Type B pancreatic cell (in vitro differentiated cells): ENCODE results near the gene PTPRQ. TPM values are rescaled to one million over a fixed set of nuclear protein-coding genes. Genes with fewer than 3 reads are reported as not detected.

Experiments
- DNase-seq: peaks from one replicate; pipeline ENCODE4 v3.0.0; 2021; ENCODE audit warnings: mixed read lengths; ENCODE audit not compliant: unreplicated experiment; ENCODE audit errors: extremely low spot score
- H3K27ac Mint-ChIP-seq: 2 replicates; pipeline ENCODE4 v1.8.0; 2021; ENCODE audit warnings: mild to moderate bottlenecking, mixed read lengths
- H3K27me3 Mint-ChIP-seq: 2 replicates; pipeline ENCODE4 v1.8.0; 2021; ENCODE audit warnings: mixed read lengths
- H3K36me3 Mint-ChIP-seq: 2 replicates; pipeline ENCODE4 v1.8.0; 2021; ENCODE audit warnings: mixed read lengths
- H3K4me1 Mint-ChIP-seq: one replicate; pipeline ENCODE4 v1.8.0; 2021; ENCODE audit warnings: mixed read lengths; ENCODE audit not compliant: unreplicated experiment
- H3K4me3 Mint-ChIP-seq: 2 replicates; pipeline ENCODE4 v1.8.0; 2021; ENCODE audit warnings: mild to moderate bottlenecking, mixed read lengths
- H3K9me3 Mint-ChIP-seq: 2 replicates; pipeline ENCODE4 v1.8.0; 2021; ENCODE audit warnings: mixed read lengths
- total RNA-seq: library from RNA; stranded (reverse); gene quantifications from 2 replicates; pipeline ENCODE4 v1.2.1, GENCODE V29; 2021; ENCODE audit warnings: low replicate concordance
- TF ChIP-seq, protein P1 (sequence below): fragments of 200-600 bp; sonication (generic); conservative IDR thresholded peaks from 2 replicates; pipeline ENCODE4 v1.5.0; 2021; ENCODE audit warnings: antibody characterized with exemption, mild to moderate bottlenecking

PTPRQ gene
- total RNA-seq, 1 donor from 2014 or later: 1.3 TPM

DNA sequence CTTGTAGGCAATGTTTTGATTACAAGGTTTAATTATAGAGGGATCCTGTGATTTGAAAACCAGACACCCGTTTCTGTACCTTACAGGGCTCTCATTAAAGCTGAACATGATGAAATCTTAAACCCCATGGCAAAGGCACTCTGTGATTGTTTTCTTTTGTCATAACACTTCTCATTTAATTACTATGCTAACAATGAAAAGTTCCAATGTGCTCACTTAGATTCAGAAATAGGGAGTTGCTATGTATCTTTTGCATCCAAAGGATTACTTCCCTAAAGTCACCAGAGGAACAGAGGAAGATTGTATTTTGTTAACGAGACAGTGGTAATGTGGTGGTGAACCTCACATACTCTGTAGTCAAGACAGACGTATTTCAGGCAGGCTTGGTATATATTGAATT is 181.9 kb downstream of the PTPRQ start:
- TF ChIP-seq, protein P1, sequence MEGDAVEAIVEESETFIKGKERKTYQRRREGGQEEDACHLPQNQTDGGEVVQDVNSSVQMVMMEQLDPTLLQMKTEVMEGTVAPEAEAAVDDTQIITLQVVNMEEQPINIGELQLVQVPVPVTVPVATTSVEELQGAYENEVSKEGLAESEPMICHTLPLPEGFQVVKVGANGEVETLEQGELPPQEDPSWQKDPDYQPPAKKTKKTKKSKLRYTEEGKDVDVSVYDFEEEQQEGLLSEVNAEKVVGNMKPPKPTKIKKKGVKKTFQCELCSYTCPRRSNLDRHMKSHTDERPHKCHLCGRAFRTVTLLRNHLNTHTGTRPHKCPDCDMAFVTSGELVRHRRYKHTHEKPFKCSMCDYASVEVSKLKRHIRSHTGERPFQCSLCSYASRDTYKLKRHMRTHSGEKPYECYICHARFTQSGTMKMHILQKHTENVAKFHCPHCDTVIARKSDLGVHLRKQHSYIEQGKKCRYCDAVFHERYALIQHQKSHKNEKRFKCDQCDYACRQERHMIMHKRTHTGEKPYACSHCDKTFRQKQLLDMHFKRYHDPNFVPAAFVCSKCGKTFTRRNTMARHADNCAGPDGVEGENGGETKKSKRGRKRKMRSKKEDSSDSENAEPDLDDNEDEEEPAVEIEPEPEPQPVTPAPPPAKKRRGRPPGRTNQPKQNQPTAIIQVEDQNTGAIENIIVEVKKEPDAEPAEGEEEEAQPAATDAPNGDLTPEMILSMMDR: no peak
- no peaks in the 10 kb centered on the region for H3K9me3 Mint-ChIP-seq
- no peaks in the 10 kb centered on the region for H3K36me3 Mint-ChIP-seq
- H3K4me1 Mint-ChIP-seq: no peaks in the 10 kb centered on the region
- H3K27me3 Mint-ChIP-seq: no peaks in the 10 kb centered on the region
- H3K27ac Mint-ChIP-seq: no peak overlapping the region
- no peak for DNase-seq
- H3K4me3 Mint-ChIP-seq: no peak overlapping the region

DNA sequence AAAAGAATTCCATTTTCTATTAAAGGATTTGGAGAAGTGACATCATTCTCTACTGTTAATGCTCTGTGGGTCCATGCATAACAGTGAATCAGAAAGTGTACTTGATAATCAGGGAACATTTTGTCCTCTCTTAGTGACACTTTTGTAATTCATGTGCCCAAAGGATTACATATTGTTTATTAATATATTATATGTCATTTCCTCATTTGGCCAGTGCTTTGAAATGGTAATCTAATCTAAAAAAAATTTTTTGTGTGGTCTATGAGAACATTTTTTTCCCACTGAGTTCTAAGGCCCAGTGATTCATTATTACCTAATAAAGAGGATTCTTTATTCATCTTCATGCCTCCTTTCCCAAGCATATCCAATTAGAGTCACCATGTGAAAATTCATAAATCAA is 183.7 kb downstream of the PTPRQ start:
- Mint-ChIP-seq H3K4me1 (no peaks in the 10 kb centered on the region), H3K27ac (no peak overlapping the region), H3K9me3 (no peaks in the 10 kb centered on the region), H3K27me3 (no peaks in the 10 kb centered on the region), H3K36me3 (no peaks in the 10 kb centered on the region), H3K4me3 (no peak overlapping the region)
- DNase-seq: no peak
- TF ChIP-seq, protein P1: no peak

DNA sequence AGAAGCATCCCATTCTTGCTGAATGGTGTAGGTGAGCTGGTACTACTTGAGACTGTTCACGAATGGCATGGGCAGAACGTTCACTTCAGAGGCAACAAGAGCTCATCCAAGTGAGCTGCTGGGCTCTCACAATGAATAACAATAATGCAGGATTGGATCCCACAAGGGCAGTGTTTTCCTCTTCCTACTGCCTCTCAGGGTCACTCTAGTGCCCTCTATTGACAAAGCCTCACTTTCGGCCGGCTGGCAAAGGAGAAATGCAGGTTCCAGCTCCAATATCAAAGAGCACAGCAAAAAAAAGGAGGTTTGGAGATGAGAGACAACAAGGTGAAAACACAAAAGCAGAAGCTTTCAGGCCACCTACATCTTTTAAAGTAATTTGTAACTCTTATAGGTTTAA is 188.8 kb downstream of the PTPRQ start:
- DNase-seq: no peak
- no peaks in the 10 kb centered on the region for H3K36me3 Mint-ChIP-seq
- no peaks in the 10 kb centered on the region for H3K27me3 Mint-ChIP-seq
- H3K9me3 Mint-ChIP-seq: no peaks in the 10 kb centered on the region
- no peak overlapping the region for H3K27ac Mint-ChIP-seq
- TF ChIP-seq, protein P1: peak; percentile 32
- no peaks in the 10 kb centered on the region for H3K4me1 Mint-ChIP-seq
- no peak overlapping the region for H3K4me3 Mint-ChIP-seq

DNA sequence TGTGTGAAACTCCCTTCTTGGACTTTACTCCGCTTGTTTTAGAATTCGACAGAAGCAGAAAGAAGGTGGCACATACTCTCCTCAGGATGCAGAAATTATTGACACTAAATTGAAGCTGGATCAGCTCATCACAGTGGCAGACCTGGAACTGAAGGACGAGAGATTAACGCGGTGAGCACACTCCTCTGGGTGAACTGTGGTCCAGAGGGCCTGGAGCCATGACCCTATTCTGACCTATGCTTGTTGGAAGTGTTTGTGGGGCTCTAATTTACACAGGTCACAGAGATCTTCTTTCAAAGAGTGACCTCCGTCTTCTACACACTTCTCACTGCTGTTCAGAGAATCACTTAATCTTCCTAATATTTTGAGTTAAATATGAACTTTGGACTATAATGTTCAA is 190.9 kb downstream of the PTPRQ start:
- no peaks in the 10 kb centered on the region for H3K27me3 Mint-ChIP-seq
- no peaks in the 10 kb centered on the region for H3K9me3 Mint-ChIP-seq
- H3K27ac Mint-ChIP-seq: no peak overlapping the region
- TF ChIP-seq, protein P1: no peak
- no peak overlapping the region for H3K4me3 Mint-ChIP-seq
- no peaks in the 10 kb centered on the region for H3K4me1 Mint-ChIP-seq
- DNase-seq: no peak
- H3K36me3 Mint-ChIP-seq: no peaks in the 10 kb centered on the region

DNA sequence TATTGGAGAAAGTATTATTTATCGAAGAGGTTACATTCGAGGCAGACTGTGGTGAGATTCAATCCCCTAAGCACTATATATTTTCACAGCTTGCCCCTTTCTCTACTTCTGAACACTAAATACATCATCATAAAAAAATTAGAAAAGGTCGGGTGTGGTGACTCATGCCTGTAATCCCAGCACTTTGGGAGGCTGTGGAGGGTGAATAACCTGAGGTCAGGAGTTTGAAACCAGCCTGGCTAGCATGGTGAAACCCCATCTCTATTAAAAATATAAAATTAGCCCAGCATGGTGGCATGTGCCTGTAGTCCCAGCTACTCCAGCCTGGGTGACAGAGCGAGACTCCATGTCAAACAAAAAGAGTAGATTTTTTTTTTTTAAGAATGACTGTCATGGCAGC is 192.8 kb downstream of the PTPRQ start:
- no peaks in the 10 kb centered on the region for H3K27me3 Mint-ChIP-seq
- no peaks in the 10 kb centered on the region for H3K4me1 Mint-ChIP-seq
- H3K9me3 Mint-ChIP-seq: peaks cover under 1% of the 10 kb centered on the region
- no peak for DNase-seq
- no peaks in the 10 kb centered on the region for H3K36me3 Mint-ChIP-seq
- H3K4me3 Mint-ChIP-seq: no peak overlapping the region
- TF ChIP-seq, protein P1: no peak
- H3K27ac Mint-ChIP-seq: no peak overlapping the region

DNA sequence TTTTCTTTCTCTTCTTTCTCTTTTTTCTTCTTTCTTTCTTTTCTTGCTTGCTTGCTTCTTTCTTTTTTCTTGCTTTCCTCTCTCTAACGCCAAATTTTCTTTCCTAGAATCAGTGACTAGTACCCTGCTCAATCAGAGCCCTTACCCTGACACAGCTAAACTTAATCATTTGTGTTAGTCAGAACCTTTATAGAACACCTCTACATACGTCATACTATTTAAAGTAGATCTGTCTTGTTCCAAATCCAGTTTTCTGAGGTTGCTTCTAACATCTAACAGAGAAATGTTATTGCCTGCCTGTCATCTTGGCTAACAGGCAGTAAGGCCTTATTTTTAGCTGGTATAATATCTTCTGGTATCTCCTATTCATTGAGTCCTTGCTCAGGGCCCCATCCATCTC is 197.9 kb downstream of the PTPRQ start:
- Mint-ChIP-seq H3K4me3 (no peak overlapping the region), H3K27me3 (no peaks in the 10 kb centered on the region), H3K9me3 (peaks cover 6% of the 10 kb centered on the region), H3K36me3 (no peaks in the 10 kb centered on the region), H3K27ac (no peak overlapping the region), H3K4me1 (no peaks in the 10 kb centered on the region)
- TF ChIP-seq, protein P1: no peak
- no peak for DNase-seq
